HG03520 (cell line): Measurements from ENCODE around the gene VN1R5.
A peak's percentile ranks its signal among the peaks of the same experiment; 100 is the strongest.
"Not testable (repeated sequence)": the region's sequence is repeated elsewhere in the genome, so short reads cannot be mapped to it uniquely, and the experiment has no call there.

ENCODE experiments used
- ATAC-seq: cut with Tn5 transposase; IDR thresholded peaks from one replicate; pipeline ENCODE4 v1.9.1; 2021; ENCODE audit warnings: mild to moderate bottlenecking, moderate library complexity; ENCODE audit not compliant: unreplicated experiment

VN1R5 gene

DNA sequence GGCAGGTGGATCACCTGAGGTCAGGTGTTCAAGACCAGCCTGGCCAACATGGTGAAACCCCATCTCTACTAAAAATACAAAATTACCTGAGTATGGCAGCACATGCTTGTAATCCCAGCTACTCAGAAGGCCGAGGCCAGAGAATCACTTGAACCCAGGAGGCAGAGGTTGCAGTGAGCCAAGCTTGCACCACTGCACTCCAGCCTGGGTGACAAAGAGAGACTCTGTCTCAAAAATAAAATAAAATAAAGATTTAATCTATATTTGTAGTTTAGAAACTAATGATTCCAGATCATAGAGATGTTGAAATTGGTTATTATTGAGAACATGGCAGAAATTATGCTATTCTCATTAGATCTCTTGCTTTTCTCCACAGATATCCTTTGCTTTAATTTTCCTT, at the start of gene VN1R5:
Gene VN1R5, plus strand, starts transcription at position 301 of the 400 bp plus-strand sequence.
- ATAC-seq: not testable (repeated sequence)

DNA sequence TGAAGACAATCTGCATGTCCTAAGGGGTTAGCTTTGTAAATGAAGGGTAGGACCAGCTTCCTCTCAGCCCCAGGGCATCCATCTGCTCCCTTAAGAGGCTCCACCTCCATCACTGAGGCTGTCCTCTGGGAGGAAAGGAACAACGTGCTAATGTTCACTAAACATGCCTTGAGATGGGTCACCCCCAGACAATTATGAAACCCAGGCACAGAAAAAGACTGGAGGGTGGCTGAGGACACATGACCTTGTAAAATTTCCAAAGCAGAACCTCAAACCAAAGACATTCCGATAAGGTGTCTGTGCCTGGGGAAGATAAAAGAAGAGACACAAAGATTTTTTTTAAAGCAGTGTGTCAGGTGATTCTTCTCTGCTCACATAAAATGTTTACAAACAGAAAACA, 46.5 kb upstream of the VN1R5 start:
- ATAC-seq: no peak

DNA sequence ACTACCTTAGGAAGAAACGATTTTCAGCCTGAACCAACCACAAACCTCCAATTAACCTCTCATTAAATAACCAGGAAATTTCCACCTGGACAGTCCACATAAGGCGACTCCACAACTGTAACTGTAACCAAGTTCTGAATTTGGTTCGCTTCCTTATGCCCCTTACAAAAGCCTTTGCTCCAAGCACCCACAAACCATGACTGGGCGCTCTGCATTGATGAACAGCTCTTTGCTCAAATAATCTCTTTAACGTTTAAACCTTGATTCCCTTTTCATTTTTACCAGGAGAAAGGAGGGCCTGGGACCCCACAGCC, 45.9 kb upstream of the VN1R5 start:
- peak; percentile 1 for ATAC-seq

DNA sequence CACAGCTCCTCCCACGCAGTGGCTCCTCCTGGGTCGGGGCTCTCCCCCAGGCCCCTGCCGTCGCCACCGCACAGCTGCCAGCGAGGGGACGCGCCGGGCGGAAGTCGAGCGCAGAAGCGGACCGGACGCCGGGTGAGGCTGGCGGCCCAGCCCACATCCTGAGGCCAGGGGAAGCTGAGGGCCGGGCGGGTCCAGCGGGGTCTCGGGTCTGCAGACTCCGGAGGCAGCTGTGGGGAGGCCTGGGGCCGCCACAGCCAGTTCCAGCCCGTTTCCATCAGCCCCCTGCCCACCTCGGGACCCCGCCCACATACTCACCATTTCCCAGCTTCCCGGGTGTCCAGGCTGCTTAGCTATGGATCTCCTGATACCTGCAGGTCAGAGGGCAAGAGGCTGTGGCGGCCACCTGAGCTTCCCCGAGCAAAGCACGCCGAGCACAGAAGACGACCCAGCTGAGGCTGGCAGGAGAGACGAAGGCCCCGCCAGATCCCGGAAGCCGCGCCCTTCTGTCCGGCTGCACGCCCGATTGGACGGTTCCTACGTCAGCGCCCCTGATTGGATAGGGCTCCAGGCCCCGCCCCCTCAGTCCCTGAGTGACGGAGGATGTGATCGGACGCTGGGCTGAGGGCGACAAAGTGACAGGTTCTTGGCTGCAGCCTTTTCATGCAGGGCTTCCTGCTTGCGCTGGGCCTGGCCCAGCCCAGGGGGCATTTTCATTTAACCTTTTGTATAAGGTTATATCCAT, 45.3 kb upstream of the VN1R5 start:
- ATAC-seq: peak; percentile 90

DNA sequence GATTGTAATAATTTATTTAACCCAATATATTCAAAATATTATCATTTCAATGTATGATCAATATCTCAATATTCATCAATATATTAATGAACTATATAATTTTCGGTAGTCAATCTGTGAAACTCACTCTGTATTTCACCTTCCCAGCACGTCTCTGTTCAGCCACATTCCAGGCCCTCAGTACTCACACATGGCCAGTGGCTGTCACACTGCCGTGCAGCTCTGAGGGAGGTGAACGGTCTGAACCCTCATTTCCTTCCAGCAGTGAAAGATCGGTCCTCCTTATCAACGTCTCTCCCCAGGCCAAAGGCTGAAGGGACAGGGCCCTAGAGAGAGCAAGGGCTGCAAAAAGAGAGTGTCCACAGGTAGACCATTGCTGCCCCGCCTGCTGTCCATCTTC, 44.5 kb upstream of the VN1R5 start:
- no peak for ATAC-seq

DNA sequence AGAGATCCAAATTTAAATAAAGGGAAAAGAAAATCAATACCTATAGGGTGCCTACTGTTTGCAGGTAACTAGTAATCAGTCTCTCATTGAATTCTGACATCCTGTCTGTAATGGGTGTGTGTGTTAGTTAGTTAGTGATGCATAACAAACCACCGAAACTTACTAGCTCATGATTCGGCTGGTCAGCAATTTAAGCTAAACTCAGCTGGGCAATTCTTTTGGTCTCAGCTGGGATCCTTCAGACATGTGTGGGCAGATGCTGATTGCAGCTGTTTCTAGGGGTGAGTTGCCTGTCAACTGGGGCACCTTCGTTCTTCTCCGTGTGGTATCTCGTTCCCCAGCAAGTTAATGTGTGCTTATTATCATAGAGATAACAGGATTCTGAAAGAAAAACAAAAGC, 43.9 kb upstream of the VN1R5 start:
- peak; percentile 56 for ATAC-seq

DNA sequence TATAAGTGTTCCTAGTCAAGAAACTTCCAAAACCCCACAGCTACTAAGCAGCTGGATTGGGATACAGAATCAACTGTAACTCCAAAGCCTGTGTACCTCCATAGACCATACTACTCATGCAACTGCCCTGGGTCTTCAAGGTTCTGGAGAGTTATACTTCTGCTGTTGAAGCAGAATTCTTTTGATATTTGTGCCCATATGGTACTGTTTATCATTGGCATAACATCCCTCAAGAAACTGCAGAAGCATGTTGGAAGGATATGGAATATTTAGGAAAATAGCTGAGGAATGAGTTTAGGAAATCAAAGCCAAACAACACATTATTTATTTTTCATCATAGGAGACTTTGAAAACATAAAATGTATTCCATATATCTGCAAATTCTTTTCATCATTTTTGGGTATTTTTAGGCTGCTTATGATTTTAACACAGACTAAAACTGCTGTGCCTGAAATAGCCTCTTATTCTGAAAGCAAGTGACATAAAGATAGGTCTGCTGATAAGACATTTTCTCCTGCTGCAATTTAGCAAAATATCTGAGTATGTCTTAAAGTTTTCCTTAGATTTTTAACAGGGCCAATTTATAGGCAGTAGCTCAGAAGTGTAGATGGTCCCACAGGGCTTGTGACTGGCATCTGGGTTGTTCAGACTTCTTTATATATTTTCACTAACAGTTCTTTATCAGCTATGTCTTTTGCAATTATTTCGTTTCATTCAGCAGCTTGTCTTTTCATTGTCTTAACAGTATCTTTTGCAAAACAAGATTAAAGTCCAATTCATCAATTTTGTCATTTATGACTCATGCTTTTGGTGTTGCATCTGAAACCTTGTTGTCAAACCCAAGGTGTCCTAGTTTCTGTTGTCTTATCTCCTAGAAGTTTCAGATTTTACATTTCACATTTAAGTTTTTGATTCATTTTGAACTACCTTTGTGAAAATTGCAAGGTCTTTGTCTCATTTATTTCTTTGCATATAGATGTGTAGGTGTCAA, 43.0 kb upstream of the VN1R5 start:
- ATAC-seq: no peak

DNA sequence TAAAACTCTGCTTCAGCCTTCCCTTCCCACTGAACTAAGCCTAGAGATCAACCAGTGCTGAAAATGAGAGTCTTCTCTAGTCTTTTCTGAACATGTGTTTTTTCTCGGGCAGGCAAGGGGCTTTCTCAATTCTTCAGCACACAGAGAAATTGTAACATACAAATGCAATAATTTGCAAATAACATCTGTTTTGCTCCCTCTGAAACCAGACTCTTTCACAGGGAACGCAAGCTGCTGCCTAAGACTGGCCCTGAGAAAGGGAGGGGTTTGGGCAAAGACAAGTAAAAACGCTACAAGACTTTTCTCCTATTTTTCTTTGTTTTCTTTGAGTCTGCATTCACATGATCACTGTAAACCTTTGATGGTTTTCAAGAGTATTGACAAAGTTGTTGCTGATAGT, 39.6 kb upstream of the VN1R5 start:
- ATAC-seq: no peak

DNA sequence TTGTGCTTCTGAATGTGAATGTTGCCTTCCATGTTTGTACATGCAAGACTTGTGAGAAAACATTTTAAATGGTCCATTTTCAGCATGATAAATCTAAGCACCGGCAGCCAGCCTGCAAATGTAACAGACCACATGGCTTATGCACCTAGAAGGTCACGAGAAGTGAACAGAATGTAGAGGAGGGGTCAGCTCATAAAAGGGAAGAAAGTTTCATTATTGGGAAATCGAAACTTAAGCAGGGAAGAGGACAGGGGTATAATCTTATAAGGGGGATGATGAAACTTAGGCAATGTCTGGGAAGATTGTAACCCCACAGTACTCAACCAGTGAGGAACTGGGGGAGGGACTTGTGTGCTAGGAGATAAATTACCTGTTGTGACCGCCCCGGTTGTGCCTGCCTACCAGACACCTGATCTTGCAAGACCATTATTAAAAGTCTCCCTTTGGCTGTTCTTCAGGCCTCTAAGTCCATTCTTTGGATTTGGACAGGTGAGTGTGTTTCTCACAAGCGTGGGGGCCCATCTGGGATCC, 37.7 kb upstream of the VN1R5 start:
- no peak for ATAC-seq

DNA sequence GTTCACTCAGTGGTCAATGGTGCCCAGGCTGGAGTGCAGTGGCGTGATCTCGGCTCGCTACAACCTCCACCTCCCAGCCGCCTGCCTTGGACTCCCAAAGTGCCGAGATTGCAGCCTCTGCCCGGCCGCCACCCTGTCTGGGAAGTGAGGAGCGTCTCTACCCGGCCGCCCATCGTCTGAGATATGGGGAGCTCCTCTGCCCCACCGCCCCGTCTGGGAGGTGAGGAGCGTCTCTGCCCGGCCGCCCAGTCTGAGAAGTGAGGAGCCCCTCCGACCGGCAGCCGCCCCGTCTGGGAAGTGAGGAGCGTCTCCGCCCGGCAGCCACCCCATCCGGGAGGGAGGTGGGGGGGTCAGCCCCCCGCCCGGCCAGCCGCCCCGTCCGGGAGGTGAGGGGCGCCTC, 35.6 kb upstream of the VN1R5 start:
- ATAC-seq: not testable (repeated sequence)

DNA sequence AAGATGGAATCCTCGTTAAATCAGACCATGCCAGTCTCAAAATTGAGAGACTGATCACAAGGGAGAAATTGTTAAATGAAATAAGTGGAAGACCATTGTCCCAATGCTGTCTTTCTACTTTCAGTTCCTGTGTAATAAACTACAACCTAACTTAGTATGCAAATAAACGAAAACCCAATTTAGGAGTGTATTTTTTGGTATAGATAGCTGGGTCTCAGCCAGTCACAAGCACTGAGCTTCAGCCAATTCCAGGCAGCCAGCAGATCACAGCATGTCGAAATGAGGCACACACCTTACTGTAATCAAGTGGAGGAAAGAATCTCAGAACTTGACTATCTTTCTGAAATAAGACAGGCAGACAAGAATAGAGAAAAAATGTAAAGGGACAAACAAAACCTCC, 33.0 kb upstream of the VN1R5 start:
- ATAC-seq: no peak

DNA sequence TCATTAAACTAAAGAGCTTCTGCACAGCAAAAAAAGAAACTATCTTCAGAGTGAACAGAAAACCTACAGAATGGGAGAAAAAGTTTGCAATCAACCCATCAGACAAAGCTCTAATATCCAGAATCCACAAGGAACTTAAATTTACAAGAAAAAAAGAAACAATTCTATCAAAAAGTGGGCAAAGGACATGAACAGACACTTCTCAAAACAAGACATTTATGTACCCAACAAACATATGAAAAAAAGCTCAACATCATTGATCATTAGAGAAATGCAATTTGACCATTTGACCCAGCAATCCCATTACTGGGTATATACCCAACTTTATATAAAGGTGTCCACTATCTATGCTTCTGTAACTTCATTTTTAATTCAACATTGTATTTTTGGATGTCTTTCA, 31.1 kb upstream of the VN1R5 start:
- no peak for ATAC-seq

DNA sequence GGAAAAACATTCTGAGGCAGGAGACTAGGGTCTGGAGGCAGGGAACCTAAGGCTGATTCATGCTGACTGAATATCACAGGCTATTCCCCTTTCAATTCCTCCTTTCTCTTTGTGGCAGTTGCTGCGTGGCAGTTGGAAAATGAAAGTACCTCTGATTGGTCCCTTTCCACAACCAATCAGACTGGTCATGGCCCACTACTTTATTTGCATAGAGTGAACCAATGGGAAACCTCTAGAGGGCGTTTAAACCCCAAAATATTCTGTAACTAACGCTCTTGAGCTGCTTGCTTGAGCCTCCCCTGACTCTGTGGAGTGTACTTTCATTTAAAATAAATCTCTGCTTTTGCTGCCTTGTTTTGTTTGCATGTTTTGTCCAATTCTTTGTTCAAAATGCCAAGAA, 27.7 kb upstream of the VN1R5 start:
- no peak for ATAC-seq

DNA sequence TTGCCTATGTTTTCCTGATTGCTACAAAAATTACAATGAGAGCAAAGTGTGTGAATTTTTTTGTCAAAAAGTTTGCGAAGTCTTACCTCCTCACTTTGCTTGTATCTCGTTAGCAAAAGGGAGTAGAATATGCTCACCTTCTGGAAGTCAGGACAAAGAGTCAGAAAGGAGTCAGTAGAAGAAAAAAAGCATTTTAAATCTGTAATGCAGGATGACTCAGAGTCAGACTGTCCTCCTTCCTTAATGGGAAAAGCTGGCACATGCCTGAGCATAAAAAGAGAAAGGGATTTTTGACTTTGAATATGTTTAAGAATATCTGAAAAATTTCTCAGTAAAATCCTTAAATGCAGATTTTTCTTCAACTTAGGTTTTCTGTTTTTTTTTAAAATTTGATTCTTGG, 14.2 kb upstream of the VN1R5 start:
- ATAC-seq: no peak

DNA sequence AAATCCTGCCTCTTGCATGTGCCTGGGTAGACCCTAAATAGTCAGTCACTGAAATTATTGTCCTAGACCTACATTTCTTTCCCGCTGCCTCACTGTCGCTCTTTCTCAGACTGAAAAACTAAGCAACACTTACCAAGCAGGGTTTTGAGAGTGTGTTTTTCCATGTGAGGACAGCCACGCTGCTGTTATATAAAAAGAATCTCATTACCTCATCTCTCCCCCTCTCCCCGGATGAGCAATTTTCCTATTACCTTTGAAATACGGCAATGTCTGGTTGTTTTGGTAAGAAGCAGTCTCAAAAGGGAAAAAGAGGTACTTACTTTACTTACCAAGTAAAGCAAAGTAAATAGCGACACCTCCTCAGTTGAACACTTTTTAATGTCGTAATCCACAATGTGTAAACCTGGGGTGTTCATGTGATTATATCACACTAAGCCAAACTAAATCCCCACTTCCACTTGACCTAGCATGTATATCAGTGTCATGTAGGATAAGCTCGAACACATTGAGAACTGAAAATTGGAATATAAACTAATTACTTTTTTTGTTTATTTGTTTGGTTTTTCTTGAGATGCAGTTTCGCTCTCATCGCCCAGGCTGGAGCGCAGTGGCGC, 12.2 kb upstream of the VN1R5 start:
- ATAC-seq: no peak

DNA sequence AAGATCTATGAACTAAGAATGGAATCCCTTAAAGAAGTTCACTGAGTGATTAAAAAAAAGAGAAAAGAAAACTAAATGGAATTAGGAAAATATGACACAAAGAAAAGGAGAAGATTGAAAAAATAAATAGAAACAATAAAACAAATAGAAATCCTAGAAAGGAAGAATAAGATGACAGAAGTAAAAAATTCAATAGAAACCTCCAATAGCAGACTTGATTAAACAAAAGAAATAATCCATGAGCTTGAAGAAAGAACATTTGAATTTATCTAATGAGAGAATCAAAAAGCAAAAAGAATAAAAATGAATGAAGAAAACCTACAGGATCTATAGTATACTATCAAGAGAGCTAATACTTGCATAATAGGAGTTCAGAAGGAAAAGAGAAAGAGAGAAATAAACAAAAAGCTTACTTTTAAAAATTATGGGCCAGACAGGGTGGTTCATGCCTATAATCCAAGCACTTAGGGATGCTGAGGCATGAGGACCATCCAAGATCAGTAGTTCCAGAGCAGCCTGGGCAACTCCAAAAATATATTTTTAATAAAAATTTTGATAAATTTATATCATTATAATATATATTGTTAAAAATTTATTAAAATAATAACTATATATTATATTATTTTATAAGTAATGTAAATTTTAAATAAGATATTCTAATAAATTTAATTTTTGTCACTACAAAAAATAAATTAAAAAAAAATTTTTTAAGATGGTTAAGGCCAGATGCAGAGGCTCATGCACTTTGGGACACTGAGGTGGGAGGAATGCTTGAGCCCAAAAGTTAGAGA, 9.4 kb upstream of the VN1R5 start:
- ATAC-seq: no peak

DNA sequence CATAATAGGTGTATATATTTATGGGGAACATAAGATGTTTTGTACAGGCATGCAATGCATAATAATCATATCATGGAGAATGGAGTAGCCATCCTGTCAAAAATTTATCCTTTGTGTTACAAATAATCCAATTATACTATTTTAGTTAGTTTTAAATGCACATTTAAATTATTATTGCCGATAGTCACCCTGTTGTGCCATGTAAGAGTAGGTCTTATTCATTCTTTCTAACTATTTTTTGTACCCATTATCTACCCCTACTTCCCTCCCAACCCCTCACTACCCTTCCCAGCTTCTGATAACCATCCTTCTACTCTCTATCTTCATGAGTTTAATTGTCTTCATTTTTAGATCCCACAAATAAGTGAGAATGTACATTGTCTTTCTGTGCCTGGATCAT, 8.3 kb upstream of the VN1R5 start:
- ATAC-seq: no peak

DNA sequence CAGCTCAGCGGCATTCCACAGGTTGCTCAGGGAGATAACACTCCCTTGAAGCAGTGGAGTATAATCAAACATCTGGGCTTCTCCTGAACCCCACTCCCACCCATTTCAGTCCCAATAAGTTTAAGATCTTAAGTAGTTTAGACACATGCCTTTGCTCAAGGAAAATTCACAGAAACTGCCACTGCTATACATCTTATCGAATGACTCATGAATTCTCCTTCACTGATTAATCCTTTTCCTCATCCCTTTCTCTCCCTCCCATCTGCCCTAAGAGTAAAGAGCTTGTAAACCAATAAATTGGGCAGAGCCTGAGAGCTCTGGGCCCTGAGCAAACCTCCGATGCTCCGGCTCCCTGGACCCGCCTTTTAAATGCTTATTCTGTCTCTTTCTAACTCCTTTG, 10.2 kb downstream of the VN1R5 start:
- ATAC-seq: no peak

DNA sequence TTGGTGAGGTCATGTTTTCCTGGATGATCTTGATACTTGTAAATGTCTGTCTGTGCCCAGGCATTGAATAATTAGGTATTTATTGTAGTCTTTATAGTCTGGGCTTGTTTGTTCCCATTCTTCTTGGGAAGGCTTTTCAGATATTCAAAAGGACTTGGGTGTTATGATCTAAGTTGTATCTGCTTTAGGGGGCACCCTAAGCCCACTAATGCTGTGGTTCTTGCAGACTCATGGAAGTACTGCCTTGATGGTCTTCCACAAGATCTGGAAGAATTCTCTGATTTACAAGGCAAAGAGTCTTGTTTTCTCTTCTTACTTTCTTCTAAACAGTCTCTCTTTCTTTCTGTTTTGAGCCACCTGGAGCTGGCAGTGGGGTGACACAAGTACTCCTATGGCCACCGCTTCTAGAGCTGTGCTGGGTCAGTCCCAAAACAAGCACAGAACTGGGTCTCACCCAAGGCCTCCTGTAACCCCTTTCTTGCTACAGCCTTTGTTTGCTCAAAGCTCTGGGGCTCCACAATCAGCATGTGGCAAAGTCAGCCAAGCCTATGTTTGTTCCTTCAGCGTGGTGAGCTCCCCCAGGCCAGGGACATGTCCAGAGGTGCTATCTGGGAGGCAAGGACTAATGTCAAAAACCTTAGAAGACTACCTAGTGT, 12.6 kb downstream of the VN1R5 start:
- no peak for ATAC-seq

DNA sequence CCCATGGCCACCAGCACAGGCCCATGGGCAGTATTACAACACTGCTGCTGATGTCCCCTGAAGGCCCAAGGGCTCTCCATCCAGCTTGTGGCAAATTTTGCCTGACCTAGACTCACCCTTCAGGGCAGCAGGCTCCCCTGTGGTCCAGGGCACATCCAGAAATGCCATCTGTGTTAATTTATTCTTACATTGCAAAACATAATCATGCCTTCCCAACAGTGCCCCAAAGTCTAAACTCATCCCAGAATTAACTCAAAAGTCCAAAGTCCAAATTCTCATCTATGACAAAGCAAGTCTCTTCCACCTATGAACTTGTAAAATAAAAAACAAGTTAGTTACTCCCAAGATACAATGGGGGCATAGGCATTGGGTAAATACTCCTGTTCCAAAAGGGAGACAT, 13.3 kb downstream of the VN1R5 start:
- ATAC-seq: no peak
